Amniotic epithelial cell (primary cell): Measurements from ENCODE around the gene PPEF2.
"Not testable (repeated sequence)": the region's sequence is repeated elsewhere in the genome, so short reads cannot be mapped to it uniquely, and the experiment has no call there.

Experiments
- DNase-seq: peaks from one replicate; pipeline ENCODE4 v3.0.0-alpha.2; 2010; ENCODE audit warnings: low read depth

The PPEF2 gene

GRCh38 chr4:75902352-75902751, at the start of gene PPEF2:
Gene PPEF2, minus strand, starts transcription at chr4:75902452. Its CDS starts 6,127 bp downstream, at chr4:75896325.
- no peak for DNase-seq

DNA sequence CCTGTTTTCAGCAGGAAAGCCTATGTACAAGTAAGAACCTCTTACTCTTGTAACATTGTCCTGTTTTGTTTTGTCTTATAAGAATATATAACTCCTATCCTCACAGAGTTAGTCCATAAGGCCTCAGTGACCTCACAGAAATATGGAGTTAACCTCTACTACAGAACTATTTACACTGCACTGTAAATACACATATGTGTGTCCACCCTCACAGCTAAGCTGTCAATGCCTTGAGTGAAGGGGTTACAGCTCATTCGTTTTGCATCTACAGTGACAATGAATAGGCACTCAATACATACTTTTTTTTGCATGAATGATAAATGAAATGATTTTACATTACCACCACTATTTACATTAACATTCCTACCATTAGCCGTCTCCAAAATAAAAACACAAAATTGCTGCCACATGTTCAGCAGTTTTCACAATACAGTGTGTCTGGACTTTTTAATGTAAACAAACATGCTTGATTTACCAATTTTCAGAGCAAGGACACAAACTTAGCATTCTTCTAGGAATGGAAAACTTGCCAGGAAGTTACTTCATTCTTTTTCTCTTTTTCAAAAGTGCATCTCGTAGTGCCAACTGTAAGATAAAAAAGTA, 48.1 kb upstream of the PPEF2 start:
- DNase-seq: peak; percentile 53

GRCh38 chr4:75948822-75949444, 46.7 kb upstream of the PPEF2 start:
- no peak for DNase-seq

- DNase-seq: peak; percentile 37
These were observed 38.5 kb upstream of the PPEF2 start, which contains the start of gene NAAA for GRCh38 chr4:75940692-75941253. Gene NAAA, minus strand, starts transcription at chr4:75941013. Its CDS starts 64 bp downstream, at chr4:75940949.

- DNase-seq: peak; percentile 44
These were observed 37.8 kb upstream of the PPEF2 start for GRCh38 chr4:75939890-75940691.

GRCh38 chr4:75935628-75936027, 33.4 kb upstream of the PPEF2 start:
- DNase-seq: no peak

- no peak for DNase-seq
These were observed 27.9 kb upstream of the PPEF2 start for GRCh38 chr4:75930152-75930551.

DNA sequence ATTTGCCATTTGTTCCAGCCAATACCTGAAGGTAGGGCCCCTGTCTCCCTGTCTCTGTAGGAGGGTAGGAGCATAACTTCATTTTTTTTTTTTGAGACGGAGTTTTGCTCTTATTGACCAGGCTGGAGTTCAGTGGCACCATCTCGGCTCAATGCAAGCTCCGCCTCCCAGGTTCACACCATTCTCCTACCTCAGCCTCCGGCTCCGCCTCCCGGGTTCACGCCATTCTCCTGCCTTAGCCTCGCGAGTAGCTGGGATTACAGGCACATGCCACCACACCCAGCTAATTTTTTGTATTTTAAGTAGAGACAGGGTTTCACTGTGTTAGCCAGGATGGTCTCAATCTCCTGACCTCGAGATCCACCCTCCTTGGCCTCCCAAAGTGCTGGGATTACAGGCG, 22.7 kb upstream of the PPEF2 start:
- not testable (repeated sequence) for DNase-seq

- DNase-seq: peak; percentile 40
These were observed 22.1 kb upstream of the PPEF2 start for GRCh38 chr4:75924309-75924827.

- no peak for DNase-seq
These were observed 20.3 kb upstream of the PPEF2 start for GRCh38 chr4:75922588-75922987.

DNA sequence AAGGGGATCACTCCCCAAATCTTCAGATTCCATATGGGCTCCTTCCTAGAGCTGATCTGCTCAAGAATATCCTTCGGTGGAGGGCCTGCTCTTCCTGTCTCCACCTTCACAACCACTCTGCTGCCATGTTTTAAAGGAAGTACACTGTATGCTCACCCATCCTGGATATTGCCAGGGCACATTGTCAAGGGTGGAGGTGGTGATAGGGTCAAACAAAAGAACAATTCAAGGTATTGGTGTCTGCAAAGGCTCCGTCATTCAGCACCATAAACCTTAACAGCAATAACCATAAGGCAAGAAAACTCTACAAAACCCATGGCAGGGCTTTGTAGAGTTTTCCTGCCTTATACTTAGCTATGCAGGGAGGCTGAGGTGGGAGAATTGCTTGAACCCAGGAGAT, 19.7 kb upstream of the PPEF2 start:
- no peak for DNase-seq

GRCh38 chr4:75920327-75920726, 18.1 kb upstream of the PPEF2 start:
- DNase-seq: no peak

DNA sequence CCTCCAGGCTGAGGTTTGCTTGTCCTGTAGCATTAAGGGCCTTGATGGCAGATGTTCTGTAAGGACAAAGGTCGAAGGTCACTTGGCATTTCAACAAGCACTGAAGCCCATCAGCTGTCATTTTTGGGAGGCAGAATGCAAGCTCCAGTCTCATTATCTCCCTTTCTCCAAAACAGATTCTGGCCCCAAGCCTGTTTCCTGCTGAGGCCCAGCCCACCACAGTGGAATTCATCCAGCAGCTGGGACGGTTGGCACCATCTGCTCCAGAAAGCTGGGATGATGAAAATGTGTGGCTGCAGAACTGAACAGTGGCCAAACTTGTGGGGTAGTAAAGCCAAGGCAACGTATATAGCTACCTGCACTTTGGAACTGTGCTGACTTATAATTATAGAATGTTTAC, 17.7 kb upstream of the PPEF2 start:
- peak; percentile 31 for DNase-seq

GRCh38 chr4:75916091-75916661, 13.9 kb upstream of the PPEF2 start:
- DNase-seq: peak; percentile 59

DNA sequence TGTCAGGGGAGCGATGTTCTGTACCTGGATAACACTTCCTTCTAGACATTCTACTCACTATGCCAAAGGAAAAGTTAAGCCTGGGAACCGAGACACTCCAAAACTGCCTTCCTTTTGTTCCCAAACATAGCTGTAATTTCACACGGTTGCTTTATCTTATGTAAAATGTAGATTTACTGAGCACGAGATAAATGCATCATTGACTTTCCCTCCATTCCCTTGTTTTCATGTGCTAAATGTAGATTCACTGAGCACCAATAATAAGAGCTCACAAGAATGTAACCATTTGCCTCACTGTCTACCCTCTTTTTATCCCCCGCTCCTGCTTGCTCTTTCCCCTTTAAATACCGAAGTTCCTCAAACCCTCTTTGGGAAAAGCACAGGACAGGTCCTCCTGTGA, 10.7 kb upstream of the PPEF2 start:
- no peak for DNase-seq

DNA sequence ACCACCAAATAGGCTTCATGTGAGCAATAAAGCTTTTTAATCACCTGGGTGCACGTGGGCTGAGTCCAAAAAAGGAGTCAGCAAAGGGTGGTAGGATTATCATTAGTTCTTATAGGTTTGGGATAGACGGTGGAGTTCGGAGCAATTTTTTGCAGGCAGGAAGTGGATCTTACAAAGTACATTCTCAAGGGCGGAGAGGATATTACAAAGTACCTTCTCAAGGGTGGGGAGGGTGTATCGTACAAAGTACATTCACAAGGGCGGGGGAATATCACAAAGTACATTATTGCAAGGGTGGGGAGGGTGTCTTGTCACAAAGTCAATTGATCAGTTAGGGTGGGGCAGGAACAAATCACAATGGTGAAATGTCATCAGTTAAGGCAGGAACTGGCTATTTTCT, 8.6 kb upstream of the PPEF2 start:
- not testable (repeated sequence) for DNase-seq

- DNase-seq: no peak
These were observed 7.2 kb upstream of the PPEF2 start for GRCh38 chr4:75909405-75909804.

- DNase-seq: no peak
These were observed 6.3 kb upstream of the PPEF2 start for GRCh38 chr4:75908555-75908954.

GRCh38 chr4:75907966-75908365, 5.7 kb upstream of the PPEF2 start:
- no peak for DNase-seq

DNA sequence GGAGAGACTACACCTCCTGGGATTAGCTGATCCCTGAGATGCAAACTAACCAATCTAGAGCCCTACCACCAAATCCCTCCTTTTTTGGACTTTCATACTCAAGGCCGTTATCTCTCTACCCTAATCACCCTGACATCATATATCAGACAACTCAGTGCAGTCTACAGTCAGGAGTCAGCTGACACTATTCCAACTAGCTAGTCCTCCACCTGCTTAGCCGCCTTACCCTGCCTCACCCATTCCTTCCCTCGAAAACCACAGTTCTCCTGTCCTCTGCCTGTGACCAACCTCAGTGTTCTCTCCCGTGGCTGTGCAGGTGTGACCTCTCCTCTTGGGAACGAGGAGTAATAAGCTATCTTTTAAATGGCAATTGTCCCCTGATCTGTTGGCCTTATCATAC, 1.8 kb upstream of the PPEF2 start:
- DNase-seq: peak; percentile 8

DNA sequence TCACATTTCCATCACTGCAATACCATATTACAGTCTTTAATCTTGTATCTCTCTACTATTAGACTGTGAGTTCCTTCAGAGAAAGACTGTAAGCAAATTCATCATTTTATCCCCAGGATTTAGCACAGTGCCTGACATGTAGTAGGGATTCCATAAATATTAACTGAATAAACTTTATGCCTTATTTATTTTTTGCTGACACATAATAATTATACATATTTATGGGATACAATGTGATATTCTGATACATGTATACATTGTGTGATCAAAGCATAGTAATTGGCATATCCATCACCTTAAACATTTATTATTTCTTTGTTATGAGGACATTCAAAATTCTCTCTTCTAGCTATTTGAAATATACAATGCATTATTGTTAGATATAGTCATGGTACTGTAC, 3.7 kb downstream of the PPEF2 start:
- DNase-seq: no peak

DNA sequence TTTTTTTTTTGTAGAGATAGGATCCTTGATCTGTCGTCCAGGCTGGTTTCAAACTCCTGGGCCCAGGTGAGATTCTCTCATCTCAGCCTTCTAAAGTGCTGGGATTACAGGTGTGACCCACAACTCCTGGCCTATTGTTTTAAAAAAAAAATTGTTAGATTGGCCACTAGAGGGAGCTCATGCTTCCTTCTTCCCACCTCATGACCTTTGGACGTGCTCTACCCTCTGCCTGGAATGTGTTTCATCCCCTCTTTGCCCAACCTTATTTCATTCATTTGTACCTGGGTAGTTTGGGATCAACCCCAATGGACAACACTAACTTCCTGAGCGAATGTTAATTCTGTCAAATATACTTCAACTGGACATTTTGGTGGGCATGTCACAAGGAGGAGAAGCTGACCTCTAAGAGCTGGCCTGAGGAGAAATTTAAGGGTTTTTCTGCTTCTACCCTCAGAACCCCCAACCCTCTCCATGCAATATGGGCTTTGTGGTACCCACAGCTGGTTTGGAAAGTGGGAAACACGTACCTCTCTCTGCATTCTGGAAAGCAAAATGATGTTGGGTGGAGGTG, 6.4 kb downstream of the PPEF2 start:
- DNase-seq: peak; percentile 23
